Measurements from ENCODE around the gene KCNMA1. TPM values are rescaled to one million over a fixed set of nuclear protein-coding genes. Genes with fewer than 3 reads are reported as not detected.

KCNMA1 gene
- polyA plus RNA-seq, 4 donors, result 2.7 to 8.6 (median 7.7) TPM

DNA sequence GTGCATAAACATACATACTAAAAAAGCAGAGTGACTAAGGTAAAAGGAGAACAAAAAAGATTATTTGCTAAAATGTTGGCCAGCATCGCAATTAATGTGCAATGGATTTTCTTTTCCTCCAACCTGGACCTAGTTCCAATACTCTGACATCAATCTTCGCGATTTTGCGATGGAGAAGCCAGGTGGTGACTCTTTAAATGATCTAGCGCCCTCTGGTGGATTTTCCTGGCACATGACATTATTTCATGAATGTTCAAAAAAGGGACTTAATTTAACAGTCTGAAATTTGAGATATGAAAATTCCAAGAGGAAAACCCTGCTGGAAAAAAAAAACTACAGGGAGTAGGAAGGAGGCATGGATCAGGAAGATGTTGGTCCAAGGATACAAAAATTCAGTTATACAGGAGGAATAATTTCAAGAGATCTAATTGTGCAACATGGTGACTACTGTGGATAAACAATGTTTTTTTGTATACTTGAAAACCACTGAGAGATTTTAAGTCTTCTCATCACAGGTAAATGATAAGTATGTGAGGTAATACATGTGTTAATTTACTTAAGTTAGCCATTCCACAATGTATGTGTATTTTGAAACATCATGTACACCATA is 4.3 kb upstream of the KCNMA1 start:
- FAIRE-seq, result peak; percentile 89
- Histone ChIP-seq H3K9me3 (ENCODE audit: control insufficient read depth in 2 of 2, insufficient read depth in 1 of 2, low read depth in 1 of 2, low read length in 1 of 2) (peaks cover 0 to 13% of the 10 kb centered on the region in 2 donors), H3K4me3 (ENCODE audit: low read depth in 1 of 3, low read length in 3 of 3) (no peak overlapping the region), H3K4me1 (ENCODE audit: control insufficient read depth in 3 of 3, insufficient read depth in 2 of 3, low read depth in 1 of 3, low read length in 2 of 3) (peaks cover 0 to 3% (median 0%) of the 10 kb centered on the region in 3 donors), H3K27ac (ENCODE audit: low read depth in 1 of 3, low read length in 2 of 3) (no peak overlapping the region), H3K36me3 (ENCODE audit: control insufficient read depth in 3 of 3, insufficient read depth in 2 of 3, low read depth in 1 of 3, low read length in 3 of 3) (no peaks in the 10 kb centered on the region), H3K27me3 (ENCODE audit: control insufficient read depth in 3 of 3, insufficient read depth in 3 of 3, low read length in 3 of 3) (peaks cover 12 to 34% (median 16%) of the 10 kb centered on the region in 3 donors)
- WGBS, 3 donors, result 1 to 2% (median 1%) methylated on average over 5 of the region's 5 CpGs
- peak; percentile 79 to 80 for DNase-seq

- DNase-seq (no peak), FAIRE-seq (no peak)
- 17 to 24% (median 17%) methylated on average over 1 of the region's 1 CpG for WGBS, 3 donors
- peaks cover 0 to 3% (median 0%) of the 10 kb centered on the region in 3 donors for H3K4me1 ChIP-seq (ENCODE audit: control insufficient read depth in 3 of 3, insufficient read depth in 2 of 3, low read depth in 1 of 3, low read length in 2 of 3)
- no peaks in the 10 kb centered on the region for H3K36me3 ChIP-seq (ENCODE audit: control insufficient read depth in 3 of 3, insufficient read depth in 2 of 3, low read depth in 1 of 3, low read length in 3 of 3)
- H3K9me3 ChIP-seq (ENCODE audit: control insufficient read depth in 2 of 2, insufficient read depth in 1 of 2, low read depth in 1 of 2, low read length in 1 of 2), result peaks cover 0 to 13% of the 10 kb centered on the region in 2 donors
- H3K4me3 ChIP-seq (ENCODE audit: low read depth in 1 of 3, low read length in 3 of 3), result no peak overlapping the region
- H3K27ac ChIP-seq (ENCODE audit: low read depth in 1 of 3, low read length in 2 of 3), result no peak overlapping the region
- peaks cover 16 to 40% (median 18%) of the 10 kb centered on the region in 3 donors for H3K27me3 ChIP-seq (ENCODE audit: control insufficient read depth in 3 of 3, insufficient read depth in 3 of 3, low read length in 3 of 3)
Observed at GRCh38 chr10:77641344-77641743, 3.7 kb upstream of the KCNMA1 start.

- whole genome bisulfite sequencing, 3 donors, result 59 to 67% (median 66%) methylated on average over 3 of the region's 3 CpGs
- no peak for DNase-seq
- Histone ChIP-seq H3K27ac (ENCODE audit: low read depth in 1 of 3, low read length in 2 of 3) (no peak overlapping the region), H3K27me3 (ENCODE audit: control insufficient read depth in 3 of 3, insufficient read depth in 3 of 3, low read length in 3 of 3) (peaks cover 18 to 51% (median 19%) of the 10 kb centered on the region in 3 donors), H3K4me1 (ENCODE audit: control insufficient read depth in 3 of 3, insufficient read depth in 2 of 3, low read depth in 1 of 3, low read length in 2 of 3) (peaks cover 0 to 3% (median 0%) of the 10 kb centered on the region in 3 donors), H3K4me3 (ENCODE audit: low read depth in 1 of 3, low read length in 3 of 3) (no peak overlapping the region), H3K9me3 (ENCODE audit: control insufficient read depth in 2 of 2, insufficient read depth in 1 of 2, low read depth in 1 of 2, low read length in 1 of 2) (peaks cover 0 to 12% of the 10 kb centered on the region in 2 donors), H3K36me3 (ENCODE audit: control insufficient read depth in 3 of 3, insufficient read depth in 2 of 3, low read depth in 1 of 3, low read length in 3 of 3) (no peaks in the 10 kb centered on the region)
- FAIRE-seq, result no peak
Observed at GRCh38 chr10:77640167-77640566, 2.6 kb upstream of the KCNMA1 start.

- Histone ChIP-seq H3K27ac (ENCODE audit: low read depth in 1 of 3, low read length in 2 of 3) (no peak overlapping the region), H3K4me1 (ENCODE audit: control insufficient read depth in 3 of 3, insufficient read depth in 2 of 3, low read depth in 1 of 3, low read length in 2 of 3) (peaks cover 0 to 3% (median 0%) of the 10 kb centered on the region in 3 donors), H3K9me3 (ENCODE audit: control insufficient read depth in 2 of 2, insufficient read depth in 1 of 2, low read depth in 1 of 2, low read length in 1 of 2) (peaks cover 0 to 8% of the 10 kb centered on the region in 2 donors), H3K4me3 (ENCODE audit: low read depth in 1 of 3, low read length in 3 of 3) (no peak overlapping the region), H3K27me3 (ENCODE audit: control insufficient read depth in 3 of 3, insufficient read depth in 3 of 3, low read length in 3 of 3) (peaks cover 18 to 55% (median 19%) of the 10 kb centered on the region in 3 donors), H3K36me3 (ENCODE audit: control insufficient read depth in 3 of 3, insufficient read depth in 2 of 3, low read depth in 1 of 3, low read length in 3 of 3) (no peaks in the 10 kb centered on the region)
- WGBS, 3 donors, result 58 to 76% (median 63%) methylated on average over 3 of the region's 3 CpGs
- FAIRE-seq, result no peak
- DNase-seq, result no peak
Observed at GRCh38 chr10:77639756-77640155, 2.1 kb upstream of the KCNMA1 start.

DNA sequence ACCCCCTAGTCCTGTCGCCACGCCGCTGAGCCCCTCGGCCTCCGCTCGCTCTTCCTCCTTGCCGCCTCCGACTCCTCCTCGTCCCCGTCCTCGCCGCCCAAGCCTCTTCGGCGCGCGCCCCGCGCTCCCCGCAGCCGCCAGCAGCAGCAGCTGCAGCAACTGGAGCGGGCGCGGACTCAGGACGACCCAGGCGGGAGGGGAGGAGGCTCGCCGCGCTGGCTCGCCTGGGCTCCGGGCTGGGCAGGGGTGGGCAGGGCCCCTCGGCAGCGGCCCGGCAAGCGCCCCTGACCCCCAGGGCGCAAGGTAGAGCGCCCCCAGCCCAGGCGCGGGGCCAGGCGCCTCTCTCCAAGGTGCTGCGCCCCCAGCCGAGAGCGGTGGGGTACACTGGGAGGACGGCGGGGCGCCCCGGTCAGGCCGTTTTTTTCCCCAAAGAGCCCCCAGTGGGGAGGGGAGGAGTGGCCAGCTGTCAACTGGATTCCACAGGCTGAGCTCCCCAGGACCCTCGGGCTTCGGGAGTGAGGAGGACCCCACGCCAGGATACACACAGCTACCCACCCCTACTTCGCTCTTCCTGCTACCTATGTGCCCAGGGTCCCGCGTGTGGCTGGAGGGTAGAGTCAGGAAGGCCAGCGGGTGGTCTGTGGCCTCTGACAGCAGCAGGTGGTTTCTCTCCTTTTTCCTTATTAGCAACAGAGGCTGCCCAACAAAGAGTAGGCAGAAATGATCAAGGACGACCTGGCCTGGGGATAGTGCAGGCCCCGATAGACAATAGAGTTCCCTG is 903 bp upstream of the KCNMA1 start:
- WGBS, 3 donors, result 4 to 7% (median 5%) methylated on average over 40 to 56 of the region's 56 CpGs
- DNase-seq (peak; percentile 25 to 82), FAIRE-seq (no peak)
- H3K4me3 ChIP-seq (ENCODE audit: low read depth in 1 of 3, low read length in 3 of 3), result peak overlapping the region in 2 of 3 donors; percentile 15 to 50
- peaks cover 0 to 3% (median 0%) of the 10 kb centered on the region in 3 donors for H3K4me1 ChIP-seq (ENCODE audit: control insufficient read depth in 3 of 3, insufficient read depth in 2 of 3, low read depth in 1 of 3, low read length in 2 of 3)
- no peaks in the 10 kb centered on the region for H3K36me3 ChIP-seq (ENCODE audit: control insufficient read depth in 3 of 3, insufficient read depth in 2 of 3, low read depth in 1 of 3, low read length in 3 of 3)
- peaks cover 18 to 63% (median 19%) of the 10 kb centered on the region in 3 donors for H3K27me3 ChIP-seq (ENCODE audit: control insufficient read depth in 3 of 3, insufficient read depth in 3 of 3, low read length in 3 of 3)
- H3K9me3 ChIP-seq (ENCODE audit: control insufficient read depth in 2 of 2, insufficient read depth in 1 of 2, low read depth in 1 of 2, low read length in 1 of 2), result no peaks in the 10 kb centered on the region
- H3K27ac ChIP-seq (ENCODE audit: low read depth in 1 of 3, low read length in 2 of 3), result no peak overlapping the region

DNA sequence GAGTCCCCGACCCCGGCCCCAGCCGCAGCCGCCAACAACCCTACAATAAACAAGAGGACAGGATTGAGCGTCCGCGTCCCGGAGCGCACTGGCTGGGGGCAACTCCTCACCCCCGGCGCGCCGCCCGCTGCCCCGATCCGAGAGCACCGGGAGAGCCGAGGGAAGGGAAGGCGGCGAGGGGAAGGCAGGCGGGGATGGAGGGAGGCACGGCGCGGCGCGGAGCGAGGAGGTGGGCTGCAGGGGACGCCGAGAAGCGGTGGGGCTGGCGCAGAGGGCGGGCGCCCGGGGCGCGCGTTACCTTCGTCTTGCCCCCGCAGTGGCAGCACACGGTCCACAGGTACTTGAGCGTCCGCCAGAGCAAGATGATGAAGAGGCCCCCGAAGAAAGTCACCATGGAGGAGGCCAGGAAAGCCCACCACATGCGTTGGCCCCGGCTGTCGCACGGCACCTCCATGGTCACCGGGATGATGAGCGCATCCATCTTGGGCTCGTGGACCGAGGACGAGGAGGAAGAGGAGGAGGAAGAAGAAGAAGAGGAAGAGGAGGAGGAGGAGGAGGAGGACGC is 559 bp downstream of the KCNMA1 start:
- DNase-seq (peak in 1 of 2 donors; percentile 30), FAIRE-seq (no peak)
- 2% methylated on average over 40 to 53 of the region's 53 CpGs for WGBS, 3 donors
- H3K36me3 ChIP-seq (ENCODE audit: control insufficient read depth in 3 of 3, insufficient read depth in 2 of 3, low read depth in 1 of 3, low read length in 3 of 3), result no peaks in the 10 kb centered on the region
- peaks cover 0 to 3% (median 0%) of the 10 kb centered on the region in 3 donors for H3K4me1 ChIP-seq (ENCODE audit: control insufficient read depth in 3 of 3, insufficient read depth in 2 of 3, low read depth in 1 of 3, low read length in 2 of 3)
- peaks cover 18 to 64% (median 19%) of the 10 kb centered on the region in 3 donors for H3K27me3 ChIP-seq (ENCODE audit: control insufficient read depth in 3 of 3, insufficient read depth in 3 of 3, low read length in 3 of 3)
- H3K4me3 ChIP-seq (ENCODE audit: low read depth in 1 of 3, low read length in 3 of 3), result peak overlapping the region; percentile 38 to 50 (median 39)
- H3K27ac ChIP-seq (ENCODE audit: low read depth in 1 of 3, low read length in 2 of 3), result peak overlapping the region in 1 of 3 donors; percentile 17
- H3K9me3 ChIP-seq (ENCODE audit: control insufficient read depth in 2 of 2, insufficient read depth in 1 of 2, low read depth in 1 of 2, low read length in 1 of 2), result no peaks in the 10 kb centered on the region

GRCh38 chr10:77636282-77636966 is 1.2 kb downstream of the KCNMA1 start:
- H3K4me3 ChIP-seq (ENCODE audit: low read depth in 1 of 3, low read length in 3 of 3), result peak overlapping the region; percentile 38 to 50 (median 39)
- WGBS, 3 donors, result 5 to 12% (median 5%) methylated on average over 32 to 41 of the region's 41 CpGs
- H3K9me3 ChIP-seq (ENCODE audit: control insufficient read depth in 2 of 2, insufficient read depth in 1 of 2, low read depth in 1 of 2, low read length in 1 of 2), result no peaks in the 10 kb centered on the region
- DNase-seq (peak in 1 of 2 donors; percentile 21), FAIRE-seq (no peak)
- peaks cover 0 to 3% (median 0%) of the 10 kb centered on the region in 3 donors for H3K4me1 ChIP-seq (ENCODE audit: control insufficient read depth in 3 of 3, insufficient read depth in 2 of 3, low read depth in 1 of 3, low read length in 2 of 3)
- no peaks in the 10 kb centered on the region for H3K36me3 ChIP-seq (ENCODE audit: control insufficient read depth in 3 of 3, insufficient read depth in 2 of 3, low read depth in 1 of 3, low read length in 3 of 3)
- H3K27me3 ChIP-seq (ENCODE audit: control insufficient read depth in 3 of 3, insufficient read depth in 3 of 3, low read length in 3 of 3), result peaks cover 18 to 63% (median 19%) of the 10 kb centered on the region in 3 donors
- H3K27ac ChIP-seq (ENCODE audit: low read depth in 1 of 3, low read length in 2 of 3), result peak overlapping the region in 1 of 3 donors; percentile 17

Data from small intestine (tissue), 7 donors.